ENCODE results near the gene RAPGEF4. TPM values are rescaled to one million over a fixed set of nuclear protein-coding genes. Genes with fewer than 3 reads are reported as not detected.

The RAPGEF4 gene
- total and polyA plus RNA-seq, 2 of the 13 experiments (the other 11 are each of a cell fraction or from before 2014, with no cell fraction given), result 0.78 to 0.91 TPM

DNA sequence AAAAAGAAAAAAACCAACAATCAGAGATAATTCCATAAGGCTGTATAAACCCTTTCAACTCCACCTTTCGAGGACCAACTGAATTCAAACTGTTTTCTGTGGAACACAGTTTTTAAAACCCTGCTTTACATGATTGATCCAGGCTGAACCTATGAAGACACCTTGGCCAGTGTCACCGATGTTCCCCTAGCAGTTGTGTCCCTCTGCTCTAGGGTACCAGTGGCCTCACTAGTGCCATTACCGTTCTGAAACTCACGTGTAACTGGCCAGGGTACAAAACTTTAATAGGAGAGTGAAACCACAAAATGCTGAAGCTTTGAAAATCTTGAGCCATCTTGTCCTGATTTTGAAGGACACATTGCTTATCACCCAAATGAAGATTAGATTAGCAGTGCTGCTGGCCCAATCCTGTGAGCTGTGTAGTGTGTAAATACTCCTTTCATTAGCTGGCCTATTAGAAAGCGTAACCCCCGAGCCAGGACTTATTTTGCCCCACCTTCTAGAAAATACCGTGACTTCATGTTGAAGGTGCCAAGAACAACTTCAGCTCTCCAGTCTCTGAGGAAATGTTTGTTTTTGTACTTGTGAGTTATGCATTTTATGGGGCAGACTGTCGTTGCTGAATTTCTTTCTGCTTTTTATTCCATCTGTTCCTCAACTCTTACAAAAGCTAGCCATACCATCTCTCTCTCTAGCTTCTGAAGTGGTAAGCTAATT lies 192.2 kb downstream of the RAPGEF4 start:
- H3K79me2 ChIP-seq (ENCODE audit: insufficient read depth, low read length), result no peaks in the 10 kb centered on the region
- no peaks in the 10 kb centered on the region for H4K20me1 ChIP-seq (ENCODE audit: insufficient read depth, low read length)
- in situ Hi-C loops (cut with HindIII; ENCODE audit: extremely low pct_ligation_motif_present, low pct_unique_long_range_greater_than_20kb), result no loop called here
- no peak overlapping the region for H3K4me3 ChIP-seq (replicated peaks in 1 of 3; ENCODE audit: insufficient read depth in 1 of 3, low read depth in 2 of 3, low read length in 3 of 3)
- ChIA-PET CTCF (ENCODE audit: low intra/inter-chr PET ratio, low total read pairs) (no interaction called here), POLR2A (no interaction called here)
- peaks cover 0 to 2% of the 10 kb centered on the region in 2 experiments; a peak in 1 of 5 replicates for H3K27me3 ChIP-seq (ENCODE audit: control insufficient read depth in 1 of 2, insufficient read depth in 2 of 2, low read length in 2 of 2)
- H2AFZ ChIP-seq (ENCODE audit: low read length), result no peak overlapping the region
- H3K9ac ChIP-seq (ENCODE audit: insufficient read depth, low read depth, low read length), result no peak overlapping the region
- TF ChIP-seq RFXANK (CRISPR knock-in tag; IDR thresholded peaks at IDR 0.05) (no peak), ZMYM2 (CRISPR knock-in tag; IDR thresholded peaks at IDR 0.05) (no peak), MBNL3 (CRISPR knock-in tag; conservative IDR thresholded peaks at IDR 0.05) (no peak), REPIN1 (CRISPR knock-in tag; IDR thresholded peaks at IDR 0.05; ENCODE audit: borderline replicate concordance, low read depth) (no peak), ZNF251 (CRISPR knock-in tag; IDR thresholded peaks at IDR 0.05) (no peak), POLR2G (IDR thresholded peaks at IDR 0.05; ENCODE audit: low read depth, low read length) (no peak)
- TF ChIP-seq, protein P1, sequence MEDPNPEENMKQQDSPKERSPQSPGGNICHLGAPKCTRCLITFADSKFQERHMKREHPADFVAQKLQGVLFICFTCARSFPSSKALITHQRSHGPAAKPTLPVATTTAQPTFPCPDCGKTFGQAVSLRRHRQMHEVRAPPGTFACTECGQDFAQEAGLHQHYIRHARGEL (CRISPR knock-in tag; IDR thresholded peaks at IDR 0.05), result no peak
- DNase-seq (ENCODE audit: low spot score) (no peak), ATAC-seq (no peak), FAIRE-seq (no peak)
- no peak overlapping the region for H3K4me2 ChIP-seq (ENCODE audit: low read depth, low read length)
- under 1% methylated on average over 8 of the region's 8 CpGs for WGBS (ENCODE audit: low lambda C conversion rate)
- no TSS peak for BruUV-seq (replicated peaks)
- no peak overlapping the region for H3K27ac ChIP-seq (ENCODE audit: extremely low read length, insufficient read depth, low read length)
- H3K36me3 ChIP-seq (replicated peaks in 1 of 2; ENCODE audit: control insufficient read depth in 1 of 2, insufficient read depth in 2 of 2, low read length in 2 of 2), result no peaks in the 10 kb centered on the region
- no peaks in the 10 kb centered on the region for H3K4me1 ChIP-seq (ENCODE audit: insufficient read depth, low read length)
- H3K9me3 ChIP-seq (ENCODE audit: low read length), result no peaks in the 10 kb centered on the region
- intact Hi-C loops (cut with micrococcal nuclease; ENCODE audit: unreplicated experiment), result no loop called here

DNA sequence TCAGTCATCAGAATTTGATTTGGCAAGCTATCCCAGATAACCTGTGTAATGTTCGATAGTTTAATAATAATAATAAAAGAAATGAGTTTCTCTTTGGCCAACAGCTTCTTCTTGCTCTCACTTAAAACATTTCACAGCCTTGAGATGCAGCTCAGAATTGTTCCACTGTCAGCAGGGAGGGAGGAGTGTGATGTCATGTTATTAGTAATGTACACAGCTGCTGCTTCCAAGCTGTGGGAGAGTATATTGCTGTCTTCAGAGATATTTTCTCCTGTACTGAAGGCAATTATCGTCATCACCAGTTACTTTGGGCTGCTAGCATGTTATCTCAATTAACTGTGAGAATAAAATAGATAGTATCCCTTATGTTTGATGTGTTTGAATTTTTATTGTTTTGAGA lies 193.1 kb downstream of the RAPGEF4 start:
- ATAC-seq (no peak), FAIRE-seq (no peak), DNase-seq (ENCODE audit: low spot score) (no peak)
- no peaks in the 10 kb centered on the region for H3K4me1 ChIP-seq (ENCODE audit: insufficient read depth, low read length)
- H3K9ac ChIP-seq (ENCODE audit: insufficient read depth, low read depth, low read length), result no peak overlapping the region
- no peaks in the 10 kb centered on the region for H3K79me2 ChIP-seq (ENCODE audit: insufficient read depth, low read length)
- ChIA-PET CTCF (ENCODE audit: low intra/inter-chr PET ratio, low total read pairs) (interaction anchor here (4.7 kb wide), 1 partner anchor 122 kb away, joined by 52 read pairs; no protein-coding TSS in a partner anchor), POLR2A (no interaction called here)
- no peak overlapping the region for H3K4me2 ChIP-seq (ENCODE audit: low read depth, low read length)
- TF ChIP-seq ZNF329 (CRISPR knock-in tag; IDR thresholded peaks at IDR 0.05; ENCODE audit: low read depth) (no peak), ZMYM4 (CRISPR knock-in tag; IDR thresholded peaks at IDR 0.05) (no peak), CREB1 (IDR thresholded peaks at IDR 0.05) (peak; percentile 48; the same call in 1 of the 2 replicates), CREB1 (CRISPR knock-in tag; IDR thresholded peaks at IDR 0.05) (no peak)
- intact Hi-C loops (cut with micrococcal nuclease; ENCODE audit: unreplicated experiment), result no loop called here
- H3K27ac ChIP-seq (ENCODE audit: extremely low read length, insufficient read depth, low read length), result no peak overlapping the region
- H3K36me3 ChIP-seq (replicated peaks in 1 of 2; ENCODE audit: control insufficient read depth in 1 of 2, insufficient read depth in 2 of 2, low read length in 2 of 2), result no peaks in the 10 kb centered on the region
- WGBS (ENCODE audit: low lambda C conversion rate), result 5% methylated on average over 2 of the region's 2 CpGs
- in situ Hi-C loops (cut with HindIII; ENCODE audit: extremely low pct_ligation_motif_present, low pct_unique_long_range_greater_than_20kb), result no loop called here
- no peak overlapping the region for H3K4me3 ChIP-seq (replicated peaks in 1 of 3; ENCODE audit: insufficient read depth in 1 of 3, low read depth in 2 of 3, low read length in 3 of 3)
- no peaks in the 10 kb centered on the region for H3K9me3 ChIP-seq (ENCODE audit: low read length)
- H2AFZ ChIP-seq (ENCODE audit: low read length), result no peak overlapping the region
- no peaks in the 10 kb centered on the region for H4K20me1 ChIP-seq (ENCODE audit: insufficient read depth, low read length)
- H3K27me3 ChIP-seq (ENCODE audit: control insufficient read depth in 1 of 2, insufficient read depth in 2 of 2, low read length in 2 of 2), result peaks cover 0 to 2% of the 10 kb centered on the region in 2 experiments; a peak in 1 of 5 replicates
- BruUV-seq (replicated peaks), result no TSS peak

All from HepG2 (cell line).